HS-5 (cell line): ENCODE data around the gene IL20.

Source experiments
- DNase-seq: peaks from one replicate; pipeline ENCODE4 v3.0.0-alpha.2; 2012; ENCODE audit warnings: low read depth

Gene IL20

GRCh38 chr1:206880314-206880713 lies 14.9 kb downstream of the IL20 start:
- DNase-seq = no peak

DNA sequence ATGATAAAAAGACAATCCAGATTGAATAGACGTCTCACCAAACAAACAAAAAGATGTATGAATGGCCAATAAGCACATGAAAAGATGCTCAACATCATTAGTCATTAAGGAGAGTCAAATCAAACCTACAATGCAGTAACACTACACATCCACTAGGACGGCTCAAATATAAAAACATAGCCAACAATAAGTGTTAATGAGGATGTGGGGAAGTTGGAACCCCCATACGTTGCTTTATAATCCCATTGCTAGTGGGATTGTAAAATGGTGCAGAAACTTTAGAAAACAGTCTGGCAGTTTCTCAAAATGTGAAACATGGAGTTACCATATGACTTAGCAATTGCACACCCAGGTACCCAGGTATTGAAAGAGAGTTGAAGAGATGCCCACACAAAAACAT lies 17.1 kb downstream of the IL20 start:
- DNase-seq = no peak

DNA sequence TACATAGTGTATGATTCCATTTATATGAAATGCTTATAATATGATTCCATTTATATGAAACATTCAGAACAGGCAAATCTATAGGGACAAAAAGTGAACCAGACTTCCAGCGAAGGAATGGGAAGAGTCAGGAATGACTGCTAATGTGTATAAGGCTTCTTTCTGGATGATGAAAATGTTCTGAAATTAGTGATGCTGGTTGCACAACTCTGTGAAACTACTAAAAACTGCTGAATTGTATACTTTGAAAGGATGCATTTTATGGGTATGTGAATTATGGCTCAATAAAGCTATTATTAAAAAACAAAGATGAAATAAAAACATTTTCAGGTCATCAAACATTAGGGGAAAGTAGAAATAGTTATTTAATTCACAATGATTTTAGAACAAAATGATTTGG lies 17.7 kb downstream of the IL20 start:
- no peak for DNase-seq

GRCh38 chr1:206883876-206884275 lies 18.5 kb downstream of the IL20 start:
- no peak for DNase-seq

DNA sequence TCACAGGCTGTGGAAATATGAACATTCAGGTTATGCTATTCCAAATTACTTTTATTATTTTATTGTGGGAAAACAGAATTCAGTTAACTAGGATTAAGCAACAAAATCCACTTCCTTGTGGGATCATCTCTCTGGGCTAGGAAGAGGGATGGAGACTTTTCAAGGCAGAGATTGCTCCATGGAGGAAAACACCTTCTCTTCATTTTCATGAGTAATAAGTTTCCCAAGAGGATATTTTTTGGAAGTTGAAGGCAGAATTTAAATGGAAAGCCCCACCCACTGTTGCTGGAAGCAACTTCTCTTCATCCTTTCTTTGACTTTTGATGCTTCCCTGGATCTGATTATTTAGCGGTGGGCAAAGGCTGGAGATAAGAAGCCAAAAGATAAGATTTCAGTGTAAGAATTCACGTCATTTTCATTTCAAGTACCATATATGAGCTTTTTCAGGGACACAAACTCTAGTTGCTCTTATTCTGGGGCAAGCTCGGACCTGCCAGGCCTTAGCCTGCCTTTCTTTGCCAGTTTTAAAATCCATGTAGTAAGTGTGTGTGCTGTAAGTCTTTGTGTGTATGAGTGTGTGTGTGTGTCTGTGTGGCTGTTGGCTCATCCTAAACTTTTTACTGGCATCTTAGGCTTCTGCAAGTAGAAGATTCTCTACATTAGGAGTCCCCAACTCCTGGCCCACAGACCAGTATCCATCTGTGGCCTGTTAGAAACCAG lies 20.1 kb downstream of the IL20 start:
- DNase-seq = no peak

GRCh38 chr1:206886831-206887230 lies 21.4 kb downstream of the IL20 start:
- DNase-seq = no peak

DNA sequence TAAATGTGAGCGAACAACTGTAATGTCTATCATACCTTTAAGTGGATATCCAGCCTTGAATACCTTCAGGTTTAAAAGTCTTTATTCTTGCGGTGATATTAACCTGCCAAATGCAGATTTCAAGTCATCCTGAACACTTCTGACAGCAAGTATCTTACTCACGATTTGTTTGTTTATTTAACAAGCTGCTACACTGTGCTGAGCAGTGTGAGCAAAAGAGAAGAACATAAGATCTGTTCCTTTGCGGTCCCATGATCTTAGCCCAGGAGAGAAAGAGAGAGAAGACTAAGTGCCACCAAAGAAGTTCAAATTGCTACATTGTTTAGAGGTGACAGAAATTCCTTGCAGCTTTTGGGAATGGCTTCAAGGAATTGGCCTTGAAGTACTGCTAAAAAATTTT lies 22.3 kb downstream of the IL20 start:
- no peak for DNase-seq

- peak; percentile 82 for DNase-seq
Measured at GRCh38 chr1:206890125-206891060, 25.0 kb downstream of the IL20 start.

DNA sequence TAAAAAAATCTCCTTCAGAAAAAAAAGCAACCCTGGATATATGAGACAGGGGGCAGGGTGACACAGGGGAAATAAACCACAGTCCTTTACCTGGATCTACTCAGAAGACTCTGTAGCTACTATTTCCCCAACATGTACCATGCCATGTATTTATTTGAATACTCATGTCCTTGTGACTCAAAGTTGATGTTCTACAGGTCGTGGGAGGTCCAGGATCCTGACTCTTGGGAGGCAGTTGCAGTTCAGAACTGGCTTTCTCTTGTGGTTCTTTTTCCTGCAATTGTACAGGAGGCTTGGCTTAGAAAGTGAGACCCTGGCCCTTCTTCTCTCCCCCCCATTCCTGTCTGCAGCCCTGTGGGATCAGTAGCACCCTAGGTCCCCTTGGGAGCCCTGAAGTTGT lies 26.0 kb downstream of the IL20 start:
- no peak for DNase-seq

DNA sequence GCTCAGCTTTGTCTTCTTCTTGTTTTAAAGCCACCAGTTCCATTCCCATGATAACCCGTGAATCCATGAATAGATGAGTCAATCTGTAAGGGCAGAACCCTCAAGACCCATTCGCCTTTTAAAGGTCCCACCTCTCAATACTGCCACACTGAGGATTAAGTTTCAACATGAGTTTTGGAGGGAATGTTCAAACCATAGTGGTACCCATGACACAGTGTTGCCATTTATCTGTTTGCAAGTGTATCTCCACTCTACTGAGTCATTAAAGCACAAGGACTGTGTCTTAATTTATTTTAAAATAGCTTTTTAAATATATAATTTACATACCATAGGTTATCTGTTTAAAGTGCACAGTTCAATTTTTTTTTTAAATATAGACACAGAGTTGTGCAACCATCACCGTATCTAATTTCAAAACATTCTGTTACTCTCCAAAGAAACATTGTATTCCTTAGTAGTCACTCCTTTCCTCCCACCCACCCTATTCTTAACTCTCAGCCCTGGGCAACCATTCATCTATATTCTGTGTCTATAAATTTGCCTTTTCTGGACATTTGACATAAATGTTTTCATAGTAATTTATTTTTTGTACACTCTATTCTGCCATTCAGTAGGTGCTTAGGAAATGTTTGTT lies 27.0 kb downstream of the IL20 start:
- no peak for DNase-seq

DNA sequence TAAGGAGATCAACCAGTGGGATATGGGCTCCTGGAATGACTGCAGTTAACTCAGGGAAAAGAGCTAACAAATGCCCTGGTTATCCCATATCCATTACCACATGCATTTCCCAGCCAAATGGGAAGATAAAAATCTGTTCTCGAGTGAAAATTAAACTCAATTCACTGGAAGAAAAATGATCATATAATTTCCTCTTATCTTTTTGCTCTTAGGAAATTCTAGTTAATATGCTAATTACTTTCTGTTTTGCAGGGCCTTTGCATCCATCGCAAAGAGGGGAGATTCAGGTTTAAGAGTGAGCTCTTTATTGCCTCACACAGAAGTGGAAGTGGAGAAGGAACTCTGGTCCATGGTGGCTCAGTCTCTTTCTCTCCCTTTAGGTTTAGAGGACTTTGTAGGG lies 28.0 kb downstream of the IL20 start:
- DNase-seq = no peak

DNA sequence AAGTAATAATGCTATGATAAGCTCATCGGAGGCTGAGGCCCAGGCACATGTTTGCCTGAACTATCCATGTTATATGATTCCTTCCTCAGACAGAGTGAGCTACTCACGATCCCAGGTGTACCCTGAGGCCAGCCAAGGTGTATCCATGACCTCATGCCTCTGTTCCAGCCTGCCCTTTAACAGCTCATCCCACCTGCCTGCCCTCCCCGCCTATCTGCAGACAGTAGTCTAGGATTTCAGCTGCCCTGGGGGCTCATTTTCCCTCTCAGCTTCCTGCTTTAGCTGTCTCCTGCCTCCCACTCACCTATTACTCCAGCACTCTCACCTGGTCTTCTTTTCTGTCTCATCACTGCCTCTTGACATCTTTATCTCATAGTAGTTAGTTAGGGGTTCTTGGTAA lies 29.9 kb downstream of the IL20 start:
- DNase-seq = no peak

DNA sequence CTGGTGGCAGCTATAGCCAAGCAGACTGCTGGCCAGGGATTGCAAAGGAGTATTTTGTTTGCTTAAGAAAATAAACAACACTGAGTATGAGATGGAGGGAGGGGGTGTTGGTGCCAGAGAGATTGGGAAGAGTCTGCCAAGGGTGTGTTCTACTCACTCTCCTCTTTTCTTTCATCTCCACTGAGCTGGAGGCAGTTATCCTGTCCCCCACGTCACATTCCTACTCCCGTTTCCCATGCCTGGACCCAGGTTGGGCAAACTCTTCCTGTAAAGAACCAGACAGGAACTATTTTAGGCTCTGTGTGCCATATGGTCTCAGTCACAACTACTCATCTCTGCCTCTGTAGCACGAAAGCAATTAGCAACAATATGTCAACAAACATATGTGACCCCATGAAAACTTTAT lies 30.4 kb downstream of the IL20 start:
- DNase-seq = no peak

- DNase-seq = no peak
Measured at GRCh38 chr1:206896261-206896660, 30.8 kb downstream of the IL20 start.

GRCh38 chr1:206897175-206897574 lies 31.8 kb downstream of the IL20 start, which contains the start of gene IL24:
Gene IL24 (plus strand): TSS chr1:206897443. CDS start chr1:206897833, 390 bp downstream.
- no peak for DNase-seq

- peak; percentile 48 for DNase-seq
Measured at GRCh38 chr1:206898089-206898914, 32.9 kb downstream of the IL20 start.

GRCh38 chr1:206898915-206899431 lies 33.5 kb downstream of the IL20 start:
- DNase-seq = no peak

GRCh38 chr1:206899717-206900116 lies 34.3 kb downstream of the IL20 start:
- DNase-seq = no peak

DNA sequence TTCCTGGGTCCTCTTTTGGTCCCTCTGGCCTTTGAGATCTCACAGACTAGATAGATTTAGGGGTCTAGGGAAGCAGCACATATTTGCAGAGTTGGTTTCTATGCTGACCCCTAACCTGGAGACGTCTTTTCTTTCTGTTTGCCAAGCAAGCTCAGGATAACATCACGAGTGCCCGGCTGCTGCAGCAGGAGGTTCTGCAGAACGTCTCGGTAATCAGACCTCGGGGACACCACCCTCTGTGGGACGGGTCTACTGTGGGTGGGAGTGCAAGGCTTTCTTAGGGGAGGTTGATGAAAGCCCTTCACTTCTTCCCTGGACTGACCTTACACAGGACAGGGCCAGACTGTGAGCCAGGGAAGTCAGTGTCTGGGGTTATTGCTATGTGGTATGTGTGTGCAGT lies 34.7 kb downstream of the IL20 start:
- DNase-seq = no peak

GRCh38 chr1:206901944-206902343 lies 36.5 kb downstream of the IL20 start:
- no peak for DNase-seq

DNA sequence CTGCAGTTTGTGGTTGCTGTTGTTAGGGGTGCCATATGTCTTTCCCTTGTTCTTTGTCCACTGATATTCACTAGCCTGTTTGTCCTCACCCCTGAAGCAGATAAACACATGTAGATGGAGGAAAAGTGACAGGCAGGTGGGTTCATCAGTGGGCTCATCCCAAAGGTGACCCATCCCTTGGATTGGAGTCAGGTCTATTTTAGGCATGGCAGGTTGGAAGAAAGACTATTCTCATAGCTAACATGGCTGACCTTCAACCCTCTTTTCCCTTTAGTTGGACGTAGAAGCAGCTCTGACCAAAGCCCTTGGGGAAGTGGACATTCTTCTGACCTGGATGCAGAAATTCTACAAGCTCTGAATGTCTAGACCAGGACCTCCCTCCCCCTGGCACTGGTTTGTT lies 37.3 kb downstream of the IL20 start:
- no peak for DNase-seq

GRCh38 chr1:206903687-206904086 lies 38.3 kb downstream of the IL20 start:
- DNase-seq = no peak
